Right lobe of liver (tissue), 6 donors: ENCODE results near the gene IFT43. TPM values are rescaled to one million over a fixed set of nuclear protein-coding genes. Genes with fewer than 3 reads are reported as not detected.
"Not testable (repeated sequence)": the region's sequence is repeated elsewhere in the genome, so short reads cannot be mapped to it uniquely, and the experiment has no call there.

ENCODE experiments used
- ATAC-seq, 4 donors: fragments of 200-7000 bp; cut with Tn5 transposase; one replicate each; pipeline ENCODE4 v1.9.1; 2020; ENCODE audit warnings: mild to moderate bottlenecking in 4 of 4, moderate library complexity in 4 of 4
- DNase-seq, 3 donors: peaks; one replicate each; pipeline ENCODE4 v3.0.0-alpha.2; 2020
- H3K27ac ChIP-seq, 3 donors: fragments of 200-600 bp; one replicate each; pipeline ENCODE4 v1.8.0; 2022
- H3K27me3 ChIP-seq, 2 donors: fragments of 200-600 bp; one replicate each; pipeline ENCODE4 v1.8.0; 2022
- H3K36me3 ChIP-seq, 4 donors: fragments of 200-600 bp; sonication (generic) in 1 of 4; one replicate each; pipeline versions ENCODE4 v1.5.1 to v1.8.0; 2017 to 2022; ENCODE audit warnings: control low read depth in 1 of 4
- H3K4me1 ChIP-seq, 4 donors: fragments of 200-600 bp; sonication (generic) in 1 of 4; one replicate each; pipeline versions ENCODE4 v1.5.1 to v1.8.0; 2017 to 2022; ENCODE audit warnings: control low read depth in 1 of 4
- H3K4me3 ChIP-seq, 3 donors: fragments of 200-600 bp; one replicate each; pipeline ENCODE4 v1.8.0; 2022
- H3K9me3 ChIP-seq, 4 donors: fragments of 200-600 bp; sonication (generic) in 1 of 4; one replicate each; pipeline versions ENCODE4 v1.5.1 to v1.8.0; 2017 to 2022; ENCODE audit warnings: control low read depth in 1 of 4
- CTCF ChIP-seq, 4 donors: fragments of 200-600 bp in 3 of 4; fragments of 450-650 bp in 1 of 4; IDR thresholded peaks; one replicate each; pipeline versions ENCODE4 v1.5.1 to v1.8.0; 2016 to 2022; ENCODE audit warnings: antibody characterized with exemption in 4 of 4, mild to moderate bottlenecking in 2 of 4
- POLR2A ChIP-seq: fragments of 450-650 bp; IDR thresholded peaks from one replicate; pipeline ENCODE4 v1.6.1; 2017; ENCODE audit warnings: antibody characterized with exemption, mild to moderate bottlenecking
- WGBS: methylation state at CpG from one replicate; pipeline ENCODE4 v1.1.6; 2018; ENCODE audit warnings: low coverage, low lambda C conversion rate; ENCODE audit not compliant: insufficient coverage; ENCODE audit errors: missing lambda C conversion rate; 5-methylcytosine and 5-hydroxymethylcytosine counted together
- intact Hi-C, 2 donors: fragments of 100-400 bp; cut with DNase I; formaldehyde crosslinking; loops; one replicate each; pipeline versions ENCODE4 v1.11.2 to v1.14.1; 2022
- total RNA-seq, 6 experiments: library from RNA; depleted of rRNA in 2 of 6; stranded (reverse); fragments of >200 nt in 2 of 6; fragmentation: NEBNext Ultra II Directional in 3 of 6; extraction: Animal tissue kit (Norgen Biotek cat#: 25700) in 3 of 6; gene quantifications; one replicate each; pipeline versions ENCODE4 v1.1.0 to v1.2.4, GENCODE V29; 2016 to 2023
- donor health status: DM: no; HTN: yes; CAD: no.
- donor health status: DM: no; HTN: no; CAD: no.
- donor health status: DM: no; HTN: no; CAD: no.
- donor health status: DM: no; HTN: yes; CAD: no.
- donor health status: DM: no; HTN: yes; CAD: no.

Gene IFT43
- total RNA-seq, 6 experiments from 2014 or later, result 13.8 to 36.6 (median 20.7) TPM

DNA sequence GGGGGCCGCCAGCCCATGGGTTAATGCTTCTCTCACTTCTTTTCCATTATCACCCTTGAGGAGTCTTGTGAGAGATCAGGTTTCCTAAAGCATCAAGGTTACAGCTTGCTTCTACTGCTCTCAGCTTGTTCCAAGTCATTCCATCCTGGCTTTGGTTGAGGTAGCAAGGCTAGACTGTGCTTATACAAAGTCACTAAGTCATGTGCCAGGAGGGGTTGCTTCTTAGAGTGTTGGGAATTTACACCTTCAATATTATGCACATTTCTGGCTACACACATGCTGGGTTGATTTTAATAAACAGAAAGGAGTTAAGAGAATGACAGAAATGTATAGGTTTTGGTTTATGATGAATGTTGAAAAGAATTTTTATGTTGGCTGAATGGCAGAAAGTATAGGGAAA, 21.8 kb downstream of the IFT43 start:
- no peaks in the 10 kb centered on the region for H3K27me3 ChIP-seq
- peaks cover 0 to 14% (median 6%) of the 10 kb centered on the region in 4 donors for H3K4me1 ChIP-seq
- TF ChIP-seq POLR2A (no peak), CTCF (IDR thresholded peaks at IDR 0.05) (no peak)
- H3K27ac ChIP-seq, result no peak overlapping the region
- no peak overlapping the region for H3K4me3 ChIP-seq
- no peak for ATAC-seq
- peaks cover 0 to 6% (median 2%) of the 10 kb centered on the region in 4 donors for H3K36me3 ChIP-seq
- no CpG with 5 or more reads among the region's 1 CpG for WGBS
- DNase-seq, result no peak
- H3K9me3 ChIP-seq, result no peaks in the 10 kb centered on the region
- intact Hi-C loops, result no loop called here

DNA sequence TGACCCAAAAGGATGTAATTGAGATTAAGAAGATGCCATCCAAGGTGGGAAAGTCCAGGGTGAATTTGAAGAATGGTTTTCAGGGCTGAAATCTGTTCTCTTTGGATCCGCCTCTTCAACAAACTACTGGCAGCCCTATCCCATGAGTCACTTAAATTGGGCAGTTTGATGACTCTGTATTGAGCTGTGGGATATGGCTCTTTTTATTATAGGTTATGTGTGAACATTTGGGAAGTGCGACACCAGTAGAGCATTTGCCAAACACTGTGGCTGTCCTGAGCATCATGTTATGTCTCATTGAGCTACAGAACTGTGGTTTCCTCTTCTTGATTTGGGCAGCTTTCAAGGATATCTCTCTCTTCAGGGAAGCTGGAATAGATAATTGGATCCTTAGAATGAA, 22.3 kb downstream of the IFT43 start:
- no peak for TF ChIP-seq POLR2A
- TF ChIP-seq CTCF (IDR thresholded peaks at IDR 0.05), result no peak
- no peak overlapping the region for H3K4me3 ChIP-seq
- intact Hi-C loops, result no loop called here
- ATAC-seq (peak in 1 of 4 donors; percentile 20), DNase-seq (no peak)
- WGBS, result 100% methylated on average over 2 of the region's 2 CpGs
- peaks cover 0 to 6% (median 2%) of the 10 kb centered on the region in 4 donors for H3K36me3 ChIP-seq
- no peaks in the 10 kb centered on the region for H3K27me3 ChIP-seq
- no peaks in the 10 kb centered on the region for H3K9me3 ChIP-seq
- H3K4me1 ChIP-seq, result peaks cover 0 to 14% (median 7%) of the 10 kb centered on the region in 4 donors
- no peak overlapping the region for H3K27ac ChIP-seq

GRCh38 chr14:76009627-76010026, 24.1 kb downstream of the IFT43 start:
- H3K4me1 ChIP-seq, result peaks cover 0 to 14% (median 7%) of the 10 kb centered on the region in 4 donors
- intact Hi-C loops, ATAC-seq, DNase-seq, H3K27ac ChIP-seq, H3K9me3 ChIP-seq, H3K27me3 ChIP-seq, H3K36me3 ChIP-seq, H3K4me3 ChIP-seq: not testable (repeated sequence)
- WGBS, result 90% methylated on average over 3 of the region's 3 CpGs

DNA sequence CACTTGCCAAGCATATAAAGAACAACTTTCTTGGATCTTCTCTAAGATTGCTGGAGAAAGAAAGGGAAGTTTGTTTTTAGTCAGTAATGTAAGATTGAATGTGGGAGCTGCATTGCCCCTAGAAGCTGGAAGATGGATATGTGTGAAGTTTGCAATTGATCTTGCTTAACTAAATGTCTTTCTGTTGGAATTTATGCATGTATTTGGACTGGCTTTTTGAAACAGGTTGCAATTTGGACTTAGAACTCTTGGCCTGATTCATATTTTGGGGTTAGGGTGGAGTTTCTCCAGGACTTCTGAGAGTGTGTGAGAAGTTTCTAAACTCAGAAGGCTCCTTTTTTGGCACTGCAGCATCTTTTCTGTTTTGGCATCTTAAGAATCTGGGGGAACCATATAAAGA, 26.4 kb downstream of the IFT43 start:
- no peak overlapping the region for H3K4me3 ChIP-seq
- DNase-seq (no peak), ATAC-seq (peak in 3 of 4 donors; percentile 51 to 63 (median 61))
- intact Hi-C loops, result no loop called here
- TF ChIP-seq CTCF (IDR thresholded peaks at IDR 0.05), result no peak
- no peak for TF ChIP-seq POLR2A
- no peaks in the 10 kb centered on the region for H3K9me3 ChIP-seq
- no peaks in the 10 kb centered on the region for H3K27me3 ChIP-seq
- H3K36me3 ChIP-seq, result peaks cover 0 to 2% (median 0%) of the 10 kb centered on the region in 4 donors
- peaks cover 0 to 14% (median 7%) of the 10 kb centered on the region in 4 donors for H3K4me1 ChIP-seq
- no peak overlapping the region for H3K27ac ChIP-seq

DNA sequence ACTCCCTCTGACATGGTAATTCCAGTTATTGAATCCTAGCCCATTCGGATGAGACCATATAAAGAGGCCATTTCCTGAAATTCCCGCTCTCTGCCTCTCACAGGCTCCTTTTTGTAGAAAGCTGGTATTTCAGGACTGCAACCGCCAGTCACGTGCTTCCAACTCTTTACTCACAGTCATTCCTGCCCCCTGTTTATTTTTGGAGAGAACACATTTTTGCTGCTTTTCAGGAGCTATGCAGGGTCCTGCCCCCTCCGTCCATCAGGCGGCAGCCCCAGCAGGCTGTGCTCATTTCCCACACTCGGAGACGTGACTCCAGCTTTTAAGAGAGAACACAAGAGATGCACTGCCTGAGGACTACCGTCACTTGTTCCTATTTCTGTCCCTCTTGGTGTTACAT, 26.8 kb downstream of the IFT43 start:
- H3K4me1 ChIP-seq, result peaks cover 0 to 14% (median 7%) of the 10 kb centered on the region in 4 donors
- H3K27me3 ChIP-seq, result no peaks in the 10 kb centered on the region
- H3K4me3 ChIP-seq, result no peak overlapping the region
- no peaks in the 10 kb centered on the region for H3K9me3 ChIP-seq
- intact Hi-C loops, result no loop called here
- peak; percentile 26 to 63 (median 42) for ATAC-seq
- DNase-seq, result no peak
- TF ChIP-seq CTCF (IDR thresholded peaks at IDR 0.05), result no peak
- no peak for TF ChIP-seq POLR2A
- peak overlapping the region in 2 of 3 donors; percentile 5 to 20 for H3K27ac ChIP-seq
- H3K36me3 ChIP-seq, result peaks cover 0 to 2% (median 0%) of the 10 kb centered on the region in 4 donors
- WGBS, result 82% methylated on average over 9 of the region's 9 CpGs
